Type B pancreatic cell (in vitro differentiated cells): Measurements from ENCODE around the gene C2CD4C. TPM values are rescaled to one million over a fixed set of nuclear protein-coding genes. Genes with fewer than 3 reads are reported as not detected.
"Not testable (repeated sequence)": the region's sequence is repeated elsewhere in the genome, so short reads cannot be mapped to it uniquely, and the experiment has no call there.

Source experiments
- DNase-seq: peaks from one replicate; pipeline ENCODE4 v3.0.0; 2021; ENCODE audit warnings: mixed read lengths; ENCODE audit not compliant: unreplicated experiment; ENCODE audit errors: extremely low spot score
- H3K27ac Mint-ChIP-seq: 2 replicates; pipeline ENCODE4 v1.8.0; 2021; ENCODE audit warnings: mild to moderate bottlenecking, mixed read lengths
- H3K27me3 Mint-ChIP-seq: 2 replicates; pipeline ENCODE4 v1.8.0; 2021; ENCODE audit warnings: mixed read lengths
- H3K36me3 Mint-ChIP-seq: 2 replicates; pipeline ENCODE4 v1.8.0; 2021; ENCODE audit warnings: mixed read lengths
- H3K4me1 Mint-ChIP-seq: one replicate; pipeline ENCODE4 v1.8.0; 2021; ENCODE audit warnings: mixed read lengths; ENCODE audit not compliant: unreplicated experiment
- H3K4me3 Mint-ChIP-seq: 2 replicates; pipeline ENCODE4 v1.8.0; 2021; ENCODE audit warnings: mild to moderate bottlenecking, mixed read lengths
- H3K9me3 Mint-ChIP-seq: 2 replicates; pipeline ENCODE4 v1.8.0; 2021; ENCODE audit warnings: mixed read lengths
- CTCF ChIP-seq: fragments of 200-600 bp; sonication (generic); conservative IDR thresholded peaks from 2 replicates; pipeline ENCODE4 v1.5.0; 2021; ENCODE audit warnings: antibody characterized with exemption, mild to moderate bottlenecking
- total RNA-seq: library from RNA; stranded (reverse); gene quantifications from 2 replicates; pipeline ENCODE4 v1.2.1, GENCODE V29; 2021; ENCODE audit warnings: low replicate concordance

Gene C2CD4C
- total RNA-seq, 1 donor from 2014 or later, result 6.0 TPM

GRCh38 chr19:389255-389934 is 19.6 kb downstream of the C2CD4C start:
- Mint-ChIP-seq H3K27me3 (peaks cover 7% of the 10 kb centered on the region), H3K4me1 (peaks cover 3% of the 10 kb centered on the region), H3K36me3 (no peaks in the 10 kb centered on the region), H3K27ac (no peak overlapping the region), H3K4me3 (no peak overlapping the region), H3K9me3 (no peaks in the 10 kb centered on the region)
- DNase-seq, result no peak
- TF ChIP-seq CTCF, result no peak

GRCh38 chr19:388691-389090 is 20.3 kb downstream of the C2CD4C start:
- Mint-ChIP-seq H3K36me3 (no peaks in the 10 kb centered on the region), H3K4me3 (no peak overlapping the region), H3K27ac (no peak overlapping the region), H3K27me3 (peaks cover 10% of the 10 kb centered on the region), H3K4me1 (peaks cover 5% of the 10 kb centered on the region), H3K9me3 (no peaks in the 10 kb centered on the region)
- DNase-seq, result no peak
- no peak for TF ChIP-seq CTCF

- no peak for TF ChIP-seq CTCF
- DNase-seq, result no peak
- H3K9me3 Mint-ChIP-seq, result no peaks in the 10 kb centered on the region
- H3K4me3 Mint-ChIP-seq, result no peak overlapping the region
- H3K27ac Mint-ChIP-seq, result peak overlapping the region; percentile 75
- H3K27me3 Mint-ChIP-seq, result peaks cover 15% of the 10 kb centered on the region
- H3K36me3 Mint-ChIP-seq, result no peaks in the 10 kb centered on the region
- peaks cover 5% of the 10 kb centered on the region for H3K4me1 Mint-ChIP-seq
Observed at GRCh38 chr19:387777-388176, 21.2 kb downstream of the C2CD4C start.

- H3K4me3 Mint-ChIP-seq, result peak overlapping the region; percentile 41
- H3K4me1 Mint-ChIP-seq, H3K36me3 Mint-ChIP-seq, DNase-seq, H3K9me3 Mint-ChIP-seq: not testable (repeated sequence)
- H3K27me3 Mint-ChIP-seq, result peaks cover 17% of the 10 kb centered on the region
- peak overlapping the region; percentile 85 for H3K27ac Mint-ChIP-seq
Observed at GRCh38 chr19:386632-387301, 22.2 kb downstream of the C2CD4C start.

GRCh38 chr19:386189-386588 is 22.8 kb downstream of the C2CD4C start:
- not testable (repeated sequence) for H3K9me3 Mint-ChIP-seq, H3K4me1 Mint-ChIP-seq, H3K4me3 Mint-ChIP-seq, H3K36me3 Mint-ChIP-seq, DNase-seq
- Mint-ChIP-seq H3K27ac (peak overlapping the region; percentile 85), H3K27me3 (peaks cover 17% of the 10 kb centered on the region)

- H3K27me3 Mint-ChIP-seq, result peaks cover 17% of the 10 kb centered on the region
- TF ChIP-seq CTCF, result no peak
- DNase-seq, result no peak
- no peaks in the 10 kb centered on the region for H3K9me3 Mint-ChIP-seq
- no peak overlapping the region for H3K4me3 Mint-ChIP-seq
- H3K27ac Mint-ChIP-seq, result peak overlapping the region; percentile 46
- no peaks in the 10 kb centered on the region for H3K36me3 Mint-ChIP-seq
- H3K4me1 Mint-ChIP-seq, result peaks cover 5% of the 10 kb centered on the region
Observed at GRCh38 chr19:384799-385169, 24.2 kb downstream of the C2CD4C start.
